GM21619 (cell line): Measurements from ENCODE around the gene FRMD8.

Experiments
- ATAC-seq: cut with Tn5 transposase; IDR thresholded peaks from one replicate; pipeline ENCODE4 v1.9.1; 2021; ENCODE audit not compliant: unreplicated experiment

FRMD8 gene

DNA sequence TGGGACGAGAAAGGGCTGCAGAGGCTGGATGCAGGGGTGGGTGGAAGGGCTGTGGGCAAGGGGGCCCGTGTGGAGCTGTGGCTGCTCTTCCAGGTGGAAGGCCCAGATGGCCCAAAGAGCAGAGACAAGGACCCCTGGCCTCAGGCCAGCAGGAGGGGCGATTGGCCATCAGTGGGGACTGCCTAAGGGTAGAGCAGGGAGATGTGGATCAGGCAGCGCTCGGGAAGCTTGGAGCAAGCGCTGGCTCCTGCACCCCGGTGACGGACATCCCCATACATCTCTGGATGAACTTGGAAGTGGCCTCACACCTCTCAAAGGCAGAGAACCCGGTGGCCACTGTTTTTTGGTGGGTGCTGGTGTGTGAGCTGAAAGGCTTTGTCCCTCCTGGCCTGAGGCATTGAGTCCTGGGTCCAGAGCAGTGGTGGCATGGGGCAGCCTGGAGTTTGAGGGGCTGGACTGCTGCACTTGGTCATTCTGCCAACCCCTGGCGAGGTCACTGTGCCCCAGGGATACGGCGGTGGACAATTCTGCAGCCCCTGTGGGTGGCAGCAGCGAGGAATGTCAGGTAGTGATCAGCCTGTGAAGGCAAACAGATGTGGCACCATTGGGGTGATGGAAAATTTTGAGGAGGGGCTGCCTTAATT lies 5.9 kb downstream of the FRMD8 start:
- ATAC-seq, result no peak

DNA sequence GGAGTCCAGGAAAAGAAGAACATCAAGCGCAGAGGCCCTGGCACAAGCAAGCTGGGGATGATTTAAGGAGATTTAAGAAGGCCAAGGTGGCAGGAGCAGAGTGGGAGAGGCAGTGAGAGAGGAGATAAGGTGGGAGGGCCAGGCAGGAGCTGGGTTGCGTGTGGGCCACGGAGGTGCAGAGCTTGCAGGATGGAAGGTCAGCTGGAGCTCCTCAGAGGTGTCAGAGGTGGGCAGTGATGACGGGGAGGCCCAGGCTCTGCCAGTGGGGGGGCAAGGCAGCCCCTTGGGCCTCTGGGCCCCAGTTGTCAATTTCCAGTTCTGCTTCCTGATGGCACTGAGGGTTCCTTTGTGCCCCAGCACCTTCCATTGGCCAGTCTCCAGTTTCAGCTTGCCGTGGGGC lies 6.5 kb downstream of the FRMD8 start:
- ATAC-seq, result no peak

DNA sequence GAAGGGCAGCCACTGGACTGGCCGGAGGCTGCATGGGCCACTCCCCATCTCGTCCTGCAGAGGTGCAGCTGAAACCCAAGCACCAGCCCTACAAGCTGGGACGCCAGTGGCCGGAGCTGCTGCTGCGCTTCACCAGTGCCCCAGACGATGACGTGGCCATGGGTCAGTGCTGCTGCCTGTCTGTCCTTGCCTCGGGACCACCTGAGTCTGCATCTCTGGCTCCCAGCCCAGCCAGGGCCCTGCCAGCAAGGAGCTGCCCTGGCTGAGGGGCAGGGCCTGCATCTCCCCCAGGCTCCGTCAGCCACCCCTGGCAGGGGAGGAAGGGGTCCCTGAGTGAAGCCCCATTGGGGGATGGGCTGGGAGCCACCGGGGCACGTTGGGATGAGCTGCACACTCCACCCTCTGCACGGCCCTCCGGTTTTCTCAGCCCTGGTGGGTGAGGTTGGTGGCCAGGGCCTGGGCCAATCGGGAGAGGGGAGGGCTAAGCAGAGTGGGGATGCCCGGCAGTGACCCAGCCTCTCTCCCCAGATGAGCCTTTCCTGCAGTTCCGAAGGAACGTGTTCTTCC lies 7.2 kb downstream of the FRMD8 start:
- ATAC-seq, result no peak

DNA sequence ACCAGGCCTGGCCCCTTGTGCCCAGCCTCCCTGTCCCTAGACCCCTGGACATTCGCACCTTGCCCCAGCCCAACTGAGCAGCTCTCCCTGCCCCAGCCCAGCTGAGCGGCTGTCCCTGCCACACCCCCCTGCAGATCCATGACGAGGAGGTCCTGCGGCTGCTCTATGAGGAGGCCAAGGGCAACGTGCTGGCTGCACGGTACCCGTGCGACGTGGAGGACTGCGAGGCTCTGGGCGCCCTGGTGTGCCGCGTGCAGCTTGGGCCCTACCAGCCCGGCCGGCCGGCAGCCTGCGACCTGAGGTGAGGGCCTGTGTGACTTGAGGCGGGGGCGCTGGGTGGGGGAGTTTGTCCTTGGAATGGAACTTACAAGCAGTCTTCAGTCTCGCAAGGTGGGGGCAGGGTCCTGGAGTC lies 7.7 kb downstream of the FRMD8 start:
- no peak for ATAC-seq

DNA sequence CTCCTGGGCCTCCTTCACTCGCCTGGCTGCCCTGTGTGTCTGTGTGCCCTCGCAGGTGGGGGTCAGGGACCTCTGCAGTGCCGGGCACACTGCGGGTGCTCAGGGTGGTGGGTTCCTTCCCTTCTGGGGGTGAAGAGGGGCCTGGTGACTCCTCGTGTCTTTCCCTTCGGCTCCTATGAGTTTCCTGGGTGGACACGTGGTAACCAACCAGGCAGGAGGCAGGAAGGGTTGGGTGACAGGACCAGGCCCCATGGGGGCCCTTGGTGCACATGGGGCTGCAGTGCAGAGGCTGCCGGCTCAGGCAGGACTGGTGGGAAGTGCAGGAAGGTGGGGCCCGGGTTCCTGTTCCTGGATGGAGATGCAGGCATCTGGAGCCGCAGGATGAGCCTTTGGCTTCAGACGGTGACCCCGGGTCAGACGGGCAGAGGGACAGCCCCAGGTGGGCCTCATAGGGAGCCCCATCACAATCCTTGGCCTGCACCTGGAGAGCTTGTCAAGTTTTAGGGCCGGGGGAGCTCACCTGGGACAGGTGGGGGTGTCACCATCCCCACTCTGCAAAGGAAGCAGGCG lies 9.6 kb downstream of the FRMD8 start:
- ATAC-seq, result no peak

DNA sequence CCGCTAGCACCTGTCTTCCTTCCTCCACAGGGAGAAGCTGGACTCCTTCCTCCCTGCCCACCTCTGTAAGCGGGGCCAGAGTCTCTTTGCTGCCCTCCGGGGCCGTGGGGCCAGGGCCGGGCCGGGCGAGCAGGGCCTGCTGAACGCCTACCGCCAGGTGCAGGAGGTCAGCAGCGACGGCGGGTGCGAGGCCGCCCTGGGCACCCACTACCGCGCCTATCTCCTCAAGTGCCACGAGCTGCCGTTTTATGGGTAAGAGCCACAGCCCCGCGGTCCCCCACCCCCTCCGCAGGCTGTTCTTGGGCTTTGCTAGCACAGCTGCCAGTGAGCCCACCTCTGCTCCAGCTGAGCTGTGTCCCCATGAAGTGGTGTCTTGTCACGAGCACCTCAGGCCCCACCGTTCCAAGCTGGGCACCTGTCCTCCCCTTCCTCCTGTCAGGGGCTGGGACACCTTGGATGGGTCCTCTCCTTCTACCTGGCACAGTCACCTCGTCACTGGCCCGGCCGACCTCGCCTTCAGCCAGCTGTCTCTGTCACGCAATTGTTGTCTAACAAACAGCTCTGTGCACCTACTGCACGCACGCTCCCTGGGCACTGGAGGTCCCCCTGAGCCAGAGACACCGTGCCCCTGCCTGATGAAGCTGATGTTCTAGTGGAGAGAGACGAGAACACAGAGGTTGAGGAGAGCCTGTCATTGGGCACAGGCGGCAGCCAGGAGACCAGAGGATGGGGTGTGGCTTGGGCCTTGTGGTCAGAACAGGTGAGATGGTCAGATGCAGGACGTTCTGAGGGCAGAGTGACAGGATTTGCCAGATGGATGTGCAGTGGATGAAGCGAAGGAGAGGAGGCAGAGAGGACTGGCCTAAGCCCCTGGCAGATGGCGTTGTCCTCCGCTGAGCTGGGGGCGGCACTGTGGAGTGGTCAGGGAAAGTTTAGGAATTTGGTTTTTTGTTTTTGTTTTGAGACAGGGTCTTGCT lies 10.6 kb downstream of the FRMD8 start:
- ATAC-seq, result no peak

DNA sequence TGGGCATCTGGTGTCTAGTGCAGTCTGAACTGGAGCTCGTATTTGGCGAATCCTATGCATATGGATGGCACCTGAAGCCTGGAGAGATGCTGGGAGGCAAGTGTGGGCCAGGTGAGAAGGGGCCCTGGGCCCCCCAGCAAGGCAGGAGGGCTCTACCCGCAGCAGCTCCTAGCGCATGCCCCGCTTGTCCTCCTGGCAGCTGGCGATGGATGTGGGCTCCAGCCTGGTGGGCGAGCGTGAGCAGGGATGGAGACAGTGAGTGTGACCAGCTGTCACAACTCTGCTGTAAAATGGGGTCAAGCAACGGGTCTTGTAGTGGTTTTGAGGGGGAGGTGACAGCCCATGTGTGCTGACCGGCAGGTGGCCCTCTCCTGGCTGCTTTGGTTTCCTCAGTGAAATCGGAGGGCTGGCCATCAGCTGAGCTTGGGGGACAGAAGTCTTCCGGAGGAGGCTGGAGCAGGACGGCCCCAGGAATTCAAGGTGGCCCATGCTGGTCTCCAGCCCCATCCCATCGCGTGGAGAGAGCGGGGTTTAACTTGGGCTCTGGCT lies 12.0 kb downstream of the FRMD8 start:
- ATAC-seq, result no peak

DNA sequence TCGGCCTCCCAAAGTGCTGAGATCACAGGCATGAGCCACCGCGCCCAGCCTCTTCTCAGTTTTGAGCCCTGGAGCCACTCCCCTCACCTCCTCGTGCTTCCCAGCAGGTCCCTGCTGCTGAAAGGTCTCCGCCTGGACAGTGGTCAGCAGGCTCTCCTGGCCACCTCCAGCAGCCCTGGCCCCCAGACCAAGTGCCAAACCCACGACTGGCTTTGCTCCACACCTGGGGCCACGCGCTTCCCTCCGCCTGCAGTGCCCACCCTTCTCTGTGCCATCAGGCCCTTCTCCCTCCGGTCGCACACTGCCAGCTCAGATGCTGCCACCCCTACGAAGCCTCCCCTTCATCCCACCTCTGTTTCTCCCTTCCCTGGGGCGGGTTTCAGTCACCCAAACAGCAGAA lies 12.8 kb downstream of the FRMD8 start:
- no peak for ATAC-seq

DNA sequence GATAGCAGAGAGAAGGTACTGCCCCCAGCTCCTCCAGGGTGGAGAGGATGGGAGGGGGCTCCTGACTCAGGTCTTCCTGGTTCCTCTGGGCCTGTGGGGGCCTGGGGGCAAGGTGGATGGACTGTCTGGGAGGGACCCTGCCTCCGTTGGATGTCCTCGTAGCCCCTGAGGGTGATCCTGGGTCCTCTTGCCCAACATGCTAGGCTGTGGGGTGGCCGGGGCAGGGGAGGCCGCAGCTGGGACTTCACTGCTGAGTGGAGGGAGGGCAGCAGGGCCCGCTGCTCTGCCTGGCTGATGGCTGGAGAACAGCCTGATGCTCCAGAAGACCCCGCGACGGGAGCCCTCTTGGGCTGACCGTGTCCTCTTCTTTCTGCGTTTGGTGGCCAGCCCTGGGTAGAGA lies 13.4 kb downstream of the FRMD8 start:
- no peak for ATAC-seq

DNA sequence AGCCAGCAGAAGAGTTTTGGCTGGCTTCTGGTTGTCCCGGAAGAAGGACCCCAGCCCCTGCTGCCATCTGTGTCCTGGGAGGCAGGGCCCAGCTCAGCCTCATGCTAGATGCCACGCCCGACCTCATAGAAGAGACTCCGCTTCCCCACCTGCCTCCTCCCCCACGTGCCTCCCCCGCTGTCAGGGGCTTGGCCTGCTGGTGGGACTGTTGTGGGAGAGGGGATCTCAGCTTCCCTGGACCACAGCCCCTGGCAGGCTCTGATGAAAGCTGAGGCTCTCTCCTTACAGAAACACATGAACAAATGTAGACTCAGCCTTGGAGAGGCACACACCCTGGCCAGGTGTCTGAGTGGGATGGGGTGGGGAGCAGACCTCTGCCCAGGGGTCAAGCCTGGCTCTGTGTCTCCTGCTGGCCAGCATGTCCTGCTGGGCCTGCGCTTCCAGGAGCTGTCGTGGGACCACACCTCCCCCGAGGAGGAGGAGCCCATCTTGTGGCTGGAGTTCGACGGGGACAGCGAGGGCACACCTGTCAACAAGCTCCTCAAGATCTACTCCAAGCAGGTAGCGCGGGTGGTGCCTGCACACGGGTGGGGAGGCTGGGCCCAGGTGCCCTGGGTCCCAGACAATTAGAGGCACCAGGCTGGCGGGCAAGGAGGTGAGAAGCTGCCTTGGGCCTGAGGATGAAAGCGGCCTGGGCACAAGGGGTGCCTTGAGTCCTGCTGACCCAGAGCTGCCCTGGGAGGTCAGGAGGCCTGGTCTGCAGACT lies 14.1 kb downstream of the FRMD8 start:
- ATAC-seq, result no peak

DNA sequence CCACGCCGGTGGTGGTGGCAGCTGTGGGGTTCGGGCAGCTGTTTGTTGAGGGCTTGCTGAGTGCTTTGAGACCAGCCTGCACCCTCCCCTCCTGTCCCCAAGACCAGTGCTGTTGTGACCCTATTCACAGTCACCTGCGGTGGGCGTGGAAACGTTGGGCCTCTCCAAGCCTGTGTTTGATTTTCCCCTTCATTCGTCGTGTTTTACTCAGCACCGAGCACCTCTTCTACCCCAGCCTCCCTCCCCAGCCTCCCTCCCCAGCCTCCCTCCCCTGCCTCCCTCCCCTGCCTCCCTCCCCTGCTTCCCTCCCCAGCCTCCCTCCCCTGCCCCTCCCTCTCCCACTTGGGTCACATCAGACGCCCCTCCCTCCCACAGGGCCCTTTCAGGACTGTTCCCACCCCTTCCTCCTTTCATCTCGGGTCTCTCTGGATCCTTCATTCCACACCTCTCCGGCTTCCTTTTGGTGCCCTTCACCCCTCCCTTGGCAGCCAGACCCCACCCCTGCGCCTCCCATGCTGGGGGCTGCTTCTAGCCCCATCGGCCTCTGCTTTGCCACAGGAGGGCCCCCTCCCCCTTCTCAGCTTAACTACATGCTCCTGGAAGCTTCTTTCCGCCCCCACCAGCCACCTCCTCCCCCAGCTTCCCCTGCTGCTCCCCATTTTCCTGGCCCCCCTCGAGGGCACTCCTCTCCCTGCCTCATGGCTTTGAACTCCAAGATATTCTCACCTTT lies 14.8 kb downstream of the FRMD8 start:
- ATAC-seq, result no peak

DNA sequence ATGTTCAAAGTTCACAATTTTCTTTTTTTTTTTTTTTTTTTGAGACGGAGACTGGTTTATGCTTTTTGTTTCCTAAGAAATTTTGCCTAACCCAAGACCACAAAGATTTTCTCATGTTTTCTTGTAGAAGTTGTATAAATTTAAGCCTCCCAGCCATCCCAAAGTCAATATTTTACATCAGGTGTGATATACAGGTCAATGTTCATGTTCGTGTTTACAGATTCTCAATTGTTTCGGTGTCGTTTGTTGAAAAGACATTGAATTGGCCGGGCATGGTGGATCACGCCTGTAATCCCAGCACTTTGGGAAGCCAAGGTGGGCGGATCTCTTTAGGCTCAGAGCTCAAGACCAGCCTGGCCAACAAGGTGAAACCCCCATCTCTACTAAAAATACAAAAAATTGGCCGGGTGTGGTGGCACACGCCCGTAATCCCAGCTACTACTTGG lies 15.4 kb downstream of the FRMD8 start:
- ATAC-seq, result no peak

DNA sequence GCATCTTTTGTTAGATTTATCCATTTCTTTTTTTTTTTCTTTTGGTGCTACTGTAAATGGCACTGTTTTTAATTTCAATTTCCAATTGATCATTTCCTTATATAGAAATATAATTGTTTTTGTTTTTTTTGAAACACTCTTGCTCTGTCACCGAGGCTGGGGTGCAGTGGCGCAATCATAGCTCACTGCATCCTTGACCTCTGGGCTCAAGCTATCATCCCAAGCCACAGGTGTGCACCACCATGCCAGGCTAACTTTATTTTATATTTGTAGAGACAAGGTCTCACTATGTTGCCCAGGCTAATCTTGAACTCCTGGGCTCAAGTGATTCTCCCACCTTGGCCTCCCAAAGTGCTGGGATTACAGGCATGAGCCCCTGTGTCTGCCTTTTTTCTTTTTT lies 16.4 kb downstream of the FRMD8 start:
- ATAC-seq, result no peak

DNA sequence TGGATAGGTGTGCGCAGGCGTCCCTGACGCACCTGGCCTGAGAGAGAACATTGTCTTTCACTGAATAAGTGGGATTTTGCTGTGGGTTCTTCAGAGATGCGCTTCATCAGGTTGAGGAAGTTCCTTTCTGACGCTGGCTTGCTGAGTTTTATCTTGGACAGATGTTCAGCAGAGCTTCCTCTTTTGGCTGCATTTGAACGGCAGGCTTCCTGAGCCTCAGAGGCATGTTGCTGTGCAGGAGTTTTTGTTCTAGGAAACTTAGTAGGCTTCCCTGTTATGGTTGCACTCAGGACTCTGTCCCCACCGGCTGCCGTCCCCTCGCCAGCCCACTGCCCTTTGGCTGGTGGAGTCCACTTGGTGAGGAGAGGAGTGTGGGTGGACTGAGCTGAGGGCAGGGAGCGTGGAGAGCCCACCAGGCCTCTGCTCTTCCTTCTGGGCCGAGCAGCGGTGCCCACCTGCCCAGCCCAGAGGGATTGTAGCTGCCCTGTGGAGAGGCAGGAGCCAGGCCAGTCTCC lies 17.2 kb downstream of the FRMD8 start:
- ATAC-seq, result no peak

DNA sequence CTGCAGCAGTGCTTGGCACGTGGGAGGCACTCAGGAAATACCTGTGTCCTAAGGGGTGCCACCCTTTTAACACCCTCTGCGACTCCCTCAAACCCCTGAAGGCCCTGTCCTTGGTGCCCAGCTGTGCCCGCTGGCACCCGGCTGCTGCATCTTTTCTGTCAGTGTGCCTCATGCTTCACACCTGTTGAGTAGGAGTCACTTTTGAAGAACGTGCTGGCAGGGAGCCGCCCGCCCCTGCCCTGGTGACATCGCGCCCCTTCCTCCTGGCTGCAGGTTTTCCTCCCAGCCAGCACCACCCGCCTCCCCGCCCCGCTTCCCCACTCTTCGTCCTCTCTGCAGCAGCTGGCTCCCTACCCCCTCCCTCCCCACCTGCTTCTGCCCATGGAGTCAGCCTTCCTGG lies 17.8 kb downstream of the FRMD8 start:
- ATAC-seq, result no peak

DNA sequence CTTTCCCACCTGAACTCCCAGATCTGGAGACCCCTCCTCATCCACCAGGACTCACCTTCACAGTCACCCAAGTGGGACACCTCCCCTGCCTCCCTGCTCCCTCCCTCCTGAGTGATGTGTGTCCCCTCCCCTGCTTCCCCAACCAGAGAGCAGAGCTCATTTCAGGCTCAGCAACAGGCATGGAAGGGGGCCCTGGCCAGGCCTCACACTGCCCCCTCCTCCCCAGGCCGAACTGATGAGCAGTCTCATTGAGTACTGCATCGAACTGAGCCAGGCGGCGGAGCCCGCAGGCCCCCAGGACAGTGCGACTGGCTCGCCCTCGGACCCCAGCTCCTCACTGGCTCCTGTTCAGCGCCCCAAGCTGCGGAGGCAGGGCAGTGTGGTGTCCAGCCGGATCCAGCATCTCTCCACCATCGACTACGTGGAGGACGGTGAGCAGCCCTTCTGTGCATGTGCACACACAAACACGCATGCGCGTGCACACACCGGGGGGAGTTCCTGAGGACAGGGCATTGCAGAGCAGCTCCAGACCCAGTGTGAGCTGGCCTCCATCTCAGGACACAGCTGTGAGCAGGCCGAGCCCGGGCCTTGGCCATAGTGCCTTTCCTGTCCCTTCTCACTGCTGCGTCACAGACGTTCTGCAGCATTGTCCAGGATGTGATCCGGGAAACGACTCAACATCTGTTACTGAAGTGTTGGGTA lies 18.4 kb downstream of the FRMD8 start:
- no peak for ATAC-seq

DNA sequence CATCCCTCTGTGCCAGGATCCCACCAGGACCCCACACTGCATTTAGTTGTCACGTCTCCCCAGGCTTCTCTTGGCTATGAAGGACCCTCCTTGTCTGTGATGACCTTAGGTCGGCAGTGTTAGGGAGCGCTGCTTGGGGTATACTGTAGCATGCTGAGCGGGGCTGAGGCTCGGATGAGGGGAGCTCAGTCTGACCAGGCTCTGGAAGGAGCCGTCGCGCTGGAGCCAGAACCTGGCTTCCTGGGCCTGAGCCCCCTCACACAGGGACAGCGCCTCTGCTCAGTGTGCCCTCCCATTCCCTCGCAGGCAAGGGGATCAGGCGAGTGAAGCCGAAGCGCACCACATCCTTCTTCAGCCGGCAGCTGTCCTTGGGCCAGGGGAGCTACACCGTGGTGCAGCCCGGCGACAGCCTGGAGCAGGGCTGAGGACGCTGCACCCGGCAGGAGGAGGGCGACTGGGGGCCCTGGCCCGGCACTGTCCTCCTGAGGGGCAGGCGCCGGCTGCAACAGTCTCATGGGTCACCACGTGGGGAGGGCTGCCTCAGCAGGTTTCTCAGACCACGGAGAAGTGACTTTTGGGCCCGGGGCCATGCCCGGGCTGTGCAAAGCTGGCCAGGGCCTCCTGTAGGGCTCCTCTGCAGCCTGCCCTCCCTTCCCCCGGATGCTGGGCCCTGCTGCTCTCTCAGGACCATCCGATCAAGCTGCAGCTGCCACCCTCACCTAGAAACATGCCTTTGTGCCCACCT lies 24.7 kb downstream of the FRMD8 start:
- no peak for ATAC-seq

DNA sequence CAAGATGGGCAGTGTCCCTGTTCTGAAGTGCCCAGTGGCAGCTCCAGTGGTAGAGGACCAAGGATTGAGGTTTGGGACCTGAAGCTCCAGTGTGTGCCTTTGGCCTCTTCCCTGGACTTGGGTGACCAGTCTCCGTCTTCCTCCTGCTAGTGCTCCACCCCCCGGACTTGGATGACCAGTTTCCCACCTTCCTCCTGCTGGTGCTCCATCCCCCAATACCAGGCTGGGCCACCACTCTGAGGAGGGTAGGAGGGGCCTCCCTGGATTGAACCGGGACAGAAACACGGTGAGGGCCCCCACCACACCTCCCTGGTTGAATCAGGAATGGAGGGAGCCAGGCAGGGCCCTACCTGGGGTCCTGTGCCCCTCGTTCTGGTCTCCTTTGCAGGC lies 25.2 kb downstream of the FRMD8 start:
- no peak for ATAC-seq
